ENCODE data around the gene COL17A1.

The COL17A1 gene

GRCh38 chr10:104057717-104058116, 28.0 kb downstream of the COL17A1 start:
- no peak for TF ChIP-seq JUND (IDR thresholded peaks at IDR 0.05; ENCODE audit: low read depth)
- in situ Hi-C loops (cut with HindIII; ENCODE audit: low pct_unique_long_range_greater_than_20kb, low sequenced_read_pairs): no loop called here
- DNase-seq (ENCODE audit: low read depth in 1 of 2, low spot score in 1 of 2): no peak

GRCh38 chr10:104056619-104057273, 28.9 kb downstream of the COL17A1 start:
- in situ Hi-C loops (cut with HindIII; ENCODE audit: low pct_unique_long_range_greater_than_20kb, low sequenced_read_pairs): no loop called here
- no peak for TF ChIP-seq JUND (IDR thresholded peaks at IDR 0.05; ENCODE audit: low read depth)
- no peak for DNase-seq (ENCODE audit: low read depth in 1 of 2, low spot score in 1 of 2)

- TF ChIP-seq JUND (IDR thresholded peaks at IDR 0.05; ENCODE audit: low read depth): no peak
- in situ Hi-C loops (cut with HindIII; ENCODE audit: low pct_unique_long_range_greater_than_20kb, low sequenced_read_pairs): no loop called here
Observed at GRCh38 chr10:104054430-104054829, 31.2 kb downstream of the COL17A1 start.

GRCh38 chr10:104053201-104053600, 32.5 kb downstream of the COL17A1 start:
- DNase-seq (ENCODE audit: low read depth in 1 of 2, low spot score in 1 of 2): no peak
- no peak for TF ChIP-seq JUND (IDR thresholded peaks at IDR 0.05; ENCODE audit: low read depth)
- in situ Hi-C loops (cut with HindIII; ENCODE audit: low pct_unique_long_range_greater_than_20kb, low sequenced_read_pairs): no loop called here

More at GRCh38 chr10:104054430-104054829, 31.2 kb downstream of the COL17A1 start:
- no peak for DNase-seq (ENCODE audit: low read depth in 1 of 2, low spot score in 1 of 2)

- in situ Hi-C loops (cut with HindIII; ENCODE audit: low pct_unique_long_range_greater_than_20kb, low sequenced_read_pairs): no loop called here
- no peak for DNase-seq (ENCODE audit: low read depth in 1 of 2, low spot score in 1 of 2)
- no peak for TF ChIP-seq JUND (IDR thresholded peaks at IDR 0.05; ENCODE audit: low read depth)
Observed at GRCh38 chr10:104052431-104052830, 33.2 kb downstream of the COL17A1 start.

- no peak for DNase-seq (ENCODE audit: low read depth in 1 of 2, low spot score in 1 of 2)
- in situ Hi-C loops (cut with HindIII; ENCODE audit: low pct_unique_long_range_greater_than_20kb, low sequenced_read_pairs): no loop called here
- no peak for TF ChIP-seq JUND (IDR thresholded peaks at IDR 0.05; ENCODE audit: low read depth)
Observed at GRCh38 chr10:104049504-104050250, 36.0 kb downstream of the COL17A1 start.

GRCh38 chr10:104046651-104047050, 39.0 kb downstream of the COL17A1 start:
- DNase-seq (ENCODE audit: low read depth in 1 of 2, low spot score in 1 of 2): no peak
- no peak for TF ChIP-seq JUND (IDR thresholded peaks at IDR 0.05; ENCODE audit: low read depth)
- in situ Hi-C loops (cut with HindIII; ENCODE audit: low pct_unique_long_range_greater_than_20kb, low sequenced_read_pairs): no loop called here

GRCh38 chr10:104045151-104046089, 40.3 kb downstream of the COL17A1 start:
- in situ Hi-C loops (cut with HindIII; ENCODE audit: low pct_unique_long_range_greater_than_20kb, low sequenced_read_pairs): no loop called here
- no peak for TF ChIP-seq JUND (IDR thresholded peaks at IDR 0.05; ENCODE audit: low read depth)
- DNase-seq (ENCODE audit: low read depth in 1 of 2, low spot score in 1 of 2): peak; percentile 60 to 72

GRCh38 chr10:104043854-104044253, 41.8 kb downstream of the COL17A1 start:
- in situ Hi-C loops (cut with HindIII; ENCODE audit: low pct_unique_long_range_greater_than_20kb, low sequenced_read_pairs): no loop called here
- no peak for TF ChIP-seq JUND (IDR thresholded peaks at IDR 0.05; ENCODE audit: low read depth)
- DNase-seq (ENCODE audit: low read depth in 1 of 2, low spot score in 1 of 2): no peak

GRCh38 chr10:104043185-104043830, 42.4 kb downstream of the COL17A1 start:
- in situ Hi-C loops (cut with HindIII; ENCODE audit: low pct_unique_long_range_greater_than_20kb, low sequenced_read_pairs): no loop called here
- no peak for DNase-seq (ENCODE audit: low read depth in 1 of 2, low spot score in 1 of 2)
- TF ChIP-seq JUND (IDR thresholded peaks at IDR 0.05; ENCODE audit: low read depth): no peak

- DNase-seq (ENCODE audit: low read depth in 1 of 2, low spot score in 1 of 2): no peak
- no peak for TF ChIP-seq JUND (IDR thresholded peaks at IDR 0.05; ENCODE audit: low read depth)
- in situ Hi-C loops (cut with HindIII; ENCODE audit: low pct_unique_long_range_greater_than_20kb, low sequenced_read_pairs): no loop called here
Observed at GRCh38 chr10:104041891-104042535, 43.7 kb downstream of the COL17A1 start.

Data from T47D (cell line).